ENCODE measurements around the gene MAML2. TPM values are rescaled to one million over a fixed set of nuclear protein-coding genes. Genes with fewer than 3 reads are reported as not detected.

MAML2 gene
- total RNA-seq, 1 experiment from 2014 or later: 2.7 TPM

DNA sequence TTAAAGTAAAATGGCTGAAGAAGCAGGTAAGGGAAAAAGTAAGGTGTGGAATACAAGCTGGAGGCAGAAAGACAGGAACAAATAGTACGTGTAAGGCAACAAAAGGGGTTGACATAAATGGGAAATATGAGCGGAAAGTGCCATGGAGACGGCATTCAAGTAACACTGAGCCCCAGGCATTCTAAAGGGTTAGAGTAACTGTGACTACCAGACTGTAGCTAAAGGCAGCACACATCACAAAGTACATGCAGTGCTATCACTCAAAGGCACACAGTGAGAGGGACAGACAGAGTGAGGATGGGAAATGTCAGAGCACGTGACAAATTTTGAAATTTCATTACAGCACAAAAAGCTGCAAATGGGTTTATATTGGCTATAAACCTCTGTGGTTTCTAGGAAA is 13.9 kb upstream of the MAML2 start:
- no peak for DNase-seq
- Histone ChIP-seq H4K8ac (replicated peaks; ENCODE audit: insufficient read length, low read depth, low read length) (no peak overlapping the region), H4K5ac (ENCODE audit: insufficient read length, low read depth, low read length) (no peak overlapping the region), H3K4me1 (ENCODE audit: insufficient read depth, low read length) (no peaks in the 10 kb centered on the region; the same call in 1 of the 2 replicates), H2BK5ac (ENCODE audit: insufficient read length, low read length) (no peak overlapping the region), H3K4me2 (ENCODE audit: insufficient read depth, insufficient read length, low read length) (no peak overlapping the region), H2BK120ac (ENCODE audit: low read depth, low read length, poor library complexity, severe bottlenecking) (no peak overlapping the region), H3K4ac (ENCODE audit: low read depth, low read length) (no peak overlapping the region), H4K91ac (ENCODE audit: insufficient read length, low read depth, low read length) (no peak overlapping the region), H3K79me2 (ENCODE audit: insufficient read depth, low read length) (no peaks in the 10 kb centered on the region), H3K14ac (ENCODE audit: insufficient read depth, low read length) (no peak overlapping the region), H3K23ac (ENCODE audit: insufficient read length, low read depth, low read length) (no peak overlapping the region), H3K27me3 (ENCODE audit: insufficient read depth, low read length) (no peaks in the 10 kb centered on the region), H3K18ac (ENCODE audit: insufficient read length, low read depth, low read length) (no peak overlapping the region), H2AK5ac (ENCODE audit: insufficient read length, low read length) (no peak overlapping the region), H3K23me2 (ENCODE audit: insufficient read length, low read depth, low read length, poor library complexity, severe bottlenecking) (no peaks in the 10 kb centered on the region), H2BK12ac (ENCODE audit: insufficient read length, low read depth, low read length) (no peak overlapping the region), H3T11ph (ENCODE audit: low read length) (no peak overlapping the region), H3K9ac (ENCODE audit: extremely low read depth, insufficient read length, low read length) (no peak overlapping the region), H3K27ac (ENCODE audit: insufficient read length, low read depth, low read length) (no peak overlapping the region), H3K79me1 (ENCODE audit: insufficient read depth, low read depth, low read length, poor library complexity, severe bottlenecking) (no peaks in the 10 kb centered on the region), H2AFZ (ENCODE audit: low read length) (no peak overlapping the region), H3K56ac (ENCODE audit: insufficient read length, low read depth, low read length) (no peak overlapping the region), H2BK20ac (ENCODE audit: low read depth, low read length, poor library complexity, severe bottlenecking) (no peak overlapping the region), H2BK15ac (ENCODE audit: low read depth, low read length) (no peak overlapping the region), H4K20me1 (ENCODE audit: control insufficient read depth, insufficient read depth, insufficient read length) (no peaks in the 10 kb centered on the region), H3K9me3 (ENCODE audit: control insufficient read depth, low read depth, low read length) (no peaks in the 10 kb centered on the region)
- no CpG with 5 or more reads among the region's 4 CpGs for WGBS (ENCODE audit: extremely low coverage, insufficient read length, low lambda C conversion rate)
- H3K27ac Mint-ChIP-seq: peak overlapping the region in 1 of 3 experiments; percentile 10; a peak in 1 of 7 replicates
- H3K36me3 Mint-ChIP-seq (ENCODE audit: insufficient read depth in 1 of 3, low read depth in 3 of 3): peaks cover 0 to 9% (median 0%) of the 10 kb centered on the region in 3 experiments; a peak in 3 of 7 replicates
- TF ChIP-seq CTCF (conservative IDR thresholded peaks at IDR 0.05): no peak
- H3K4me3 Mint-ChIP-seq: no peak overlapping the region
- no peaks in the 10 kb centered on the region; a peak in 1 of 4 replicates for H3K4me1 Mint-ChIP-seq
- H3K9me3 Mint-ChIP-seq: no peaks in the 10 kb centered on the region
- no peaks in the 10 kb centered on the region for H3K27me3 Mint-ChIP-seq (ENCODE audit: low read depth)
